Left lobe of liver (tissue), 2 donors: ENCODE measurements around the gene ZNF804A. TPM values are rescaled to one million over a fixed set of nuclear protein-coding genes. Genes with fewer than 3 reads are reported as not detected.
"Not testable (repeated sequence)": the region's sequence is repeated elsewhere in the genome, so short reads cannot be mapped to it uniquely, and the experiment has no call there.

ENCODE experiments used
- ATAC-seq: fragments of 200-7000 bp; cut with Tn5 transposase; one replicate; pipeline ENCODE4 v1.9.1; 2020; ENCODE audit warnings: mild to moderate bottlenecking, moderate library complexity
- DNase-seq: peaks from one replicate; pipeline ENCODE4 v3.0.0-alpha.2; 2020; ENCODE audit warnings: low spot score
- total RNA-seq: library from RNA; stranded (reverse); gene quantifications from one replicate; pipeline ENCODE4 v1.2.1, GENCODE V29; 2021
- donor health status: DM: no; HTN: no; CAD: no; lungs with moderate emphysema.
- donor health status: DM: no; HTN: yes; CAD: no.

Gene ZNF804A
- total RNA-seq, 1 donor from 2014 or later: not detected

DNA sequence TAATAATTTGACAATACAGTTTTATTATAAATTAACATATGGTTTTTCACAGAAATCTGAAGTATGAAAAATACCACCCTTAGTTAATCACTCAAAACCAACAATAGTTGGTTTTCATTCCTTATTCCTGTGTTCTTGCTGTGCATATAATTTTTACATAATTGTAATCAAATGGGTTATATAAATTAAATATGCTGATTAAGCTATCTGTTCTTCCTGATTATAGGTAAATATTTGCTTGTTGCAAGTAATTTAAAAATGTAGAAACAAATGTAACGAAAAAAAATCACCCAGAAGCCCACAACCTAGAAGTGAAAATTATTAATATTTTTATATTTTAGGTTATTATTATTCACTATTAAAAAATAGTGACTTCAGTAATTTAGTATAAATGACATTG is 98.3 kb downstream of the ZNF804A start:
- DNase-seq: no peak
- no peak for ATAC-seq

DNA sequence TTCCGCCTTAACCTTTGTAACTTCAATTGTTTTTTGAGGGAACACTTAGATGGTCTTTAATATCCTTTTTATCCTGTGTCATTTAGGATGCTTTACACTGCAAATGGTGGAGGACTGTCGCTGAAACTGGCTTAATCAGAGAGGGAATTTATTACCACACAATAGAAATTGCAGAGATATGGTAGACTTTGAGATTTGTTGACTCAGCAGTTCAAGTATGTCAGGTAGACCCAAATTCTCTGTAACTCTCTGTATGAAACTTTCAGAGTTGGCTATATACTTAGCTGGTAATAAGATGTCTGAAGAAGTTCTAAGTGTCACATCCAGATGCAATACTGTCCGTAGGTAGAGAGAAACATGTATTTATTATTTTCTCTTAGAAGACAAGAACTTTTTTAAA is 100.1 kb downstream of the ZNF804A start:
- ATAC-seq (no peak), DNase-seq (no peak)

DNA sequence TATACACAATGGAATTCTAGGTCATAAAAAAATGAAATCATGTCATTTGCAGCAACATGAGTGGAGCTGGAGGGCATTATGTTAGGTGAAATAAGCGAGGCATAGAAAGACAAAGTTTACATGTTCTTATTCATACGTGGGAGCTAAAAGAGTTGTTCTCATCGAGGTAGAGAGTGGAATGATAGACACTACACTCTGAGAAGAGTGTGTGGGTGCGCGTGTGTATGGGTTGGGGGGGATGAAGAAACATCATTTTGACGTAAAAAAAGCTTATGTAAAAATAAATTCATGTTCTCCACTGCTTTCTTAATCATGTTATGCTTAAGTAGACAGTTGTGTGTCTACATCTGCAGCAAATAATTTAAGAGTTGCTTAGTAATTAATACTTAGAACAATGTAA is 123.6 kb downstream of the ZNF804A start:
- DNase-seq (no peak), ATAC-seq (no peak)

DNA sequence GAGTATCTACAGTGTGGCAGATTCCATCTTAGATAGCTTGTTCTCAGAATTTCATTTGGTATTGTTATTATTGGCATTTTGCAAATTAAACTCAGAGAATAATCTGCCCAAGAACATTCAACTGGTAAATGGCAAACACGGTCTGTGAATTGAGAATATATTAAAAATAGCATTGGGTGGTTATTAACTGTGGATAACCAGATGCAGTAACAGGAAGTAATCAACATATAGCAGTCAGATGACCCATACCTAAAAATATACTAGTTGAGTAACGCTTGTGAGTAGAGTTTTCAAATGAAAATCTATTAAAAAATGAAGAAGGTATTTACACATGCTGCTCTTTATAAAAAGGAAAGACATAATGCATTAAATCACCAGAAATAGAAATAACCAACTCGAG is 129.5 kb downstream of the ZNF804A start:
- DNase-seq (no peak), ATAC-seq (no peak)

DNA sequence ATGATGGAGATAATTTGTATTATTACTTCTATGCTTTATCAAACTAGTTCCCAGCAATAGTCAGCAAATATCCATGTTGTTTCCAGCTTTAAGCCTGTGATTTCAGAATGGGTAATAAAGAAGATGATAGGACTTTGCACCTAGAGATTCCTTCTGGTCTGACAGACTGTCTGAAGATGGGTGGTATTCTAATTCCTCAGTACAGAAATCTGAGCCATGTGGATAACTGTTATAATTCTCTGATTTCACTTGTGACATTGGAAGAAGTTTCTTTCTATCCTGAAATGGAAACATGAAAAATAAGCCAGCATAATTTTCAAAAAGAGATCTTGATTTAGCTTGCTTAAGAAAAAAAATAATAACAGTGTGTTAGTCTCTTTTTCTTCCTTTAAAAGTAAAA is 130.1 kb downstream of the ZNF804A start:
- no peak for DNase-seq

DNA sequence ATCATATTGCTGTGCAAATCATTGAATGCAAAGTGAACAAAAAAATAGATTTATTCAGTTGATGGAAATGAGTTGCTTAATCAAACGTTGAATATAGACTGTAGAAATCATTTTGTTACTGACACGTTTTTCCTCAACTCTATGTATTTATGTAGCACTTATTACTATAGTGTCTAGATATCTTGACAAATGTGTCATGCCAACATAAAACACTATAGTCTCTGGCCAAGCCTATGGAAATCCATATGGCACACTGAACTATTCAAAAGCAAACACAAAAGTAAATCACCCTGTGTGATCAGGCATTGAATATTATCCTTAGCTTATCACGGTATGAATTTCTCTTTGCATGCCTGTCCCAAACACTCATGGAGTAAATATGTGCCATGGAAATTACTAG is 131.3 kb downstream of the ZNF804A start:
- DNase-seq (no peak), ATAC-seq (no peak)

More for the DNA sequence above, 130.1 kb downstream of the ZNF804A start:
- ATAC-seq: no peak

DNA sequence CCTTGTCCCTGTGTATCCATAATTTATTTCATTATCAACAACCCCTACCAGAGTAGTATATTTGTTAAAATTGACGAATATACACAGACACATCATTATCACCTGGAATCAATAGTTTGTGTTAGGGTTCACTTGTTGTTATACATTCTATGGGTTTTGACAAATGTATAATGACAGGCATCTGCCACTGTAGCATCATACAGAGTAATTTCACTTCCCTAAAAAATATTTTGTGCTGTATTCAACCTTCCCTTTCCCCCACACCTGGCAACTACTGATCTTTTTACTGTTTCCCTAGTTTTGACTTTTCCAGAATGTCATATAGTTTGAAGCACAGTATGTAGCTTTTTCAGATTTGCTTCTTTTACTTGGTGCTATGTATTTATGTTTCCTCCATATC is 132.0 kb downstream of the ZNF804A start:
- no peak for DNase-seq

DNA sequence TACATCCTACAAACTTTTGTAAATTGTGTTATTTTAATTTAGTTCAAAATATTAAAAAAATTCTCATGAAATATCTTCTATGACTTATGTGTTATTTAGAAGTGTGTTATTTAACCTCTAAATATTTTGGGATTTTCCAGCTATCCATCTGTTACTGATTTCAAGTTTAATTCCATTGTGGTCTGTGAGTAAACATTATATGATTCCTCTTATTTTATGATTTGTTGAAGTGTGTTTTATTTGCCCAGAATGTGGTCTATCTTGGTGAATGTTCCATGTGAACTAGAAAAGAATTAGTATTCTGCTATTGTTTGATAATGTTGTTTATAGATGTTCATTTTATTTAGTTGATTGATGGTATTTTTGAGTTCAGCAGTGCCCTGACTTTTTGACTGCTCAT is 136.0 kb downstream of the ZNF804A start:
- ATAC-seq (no peak), DNase-seq (no peak)

More for the DNA sequence above, 132.0 kb downstream of the ZNF804A start:
- ATAC-seq: no peak

DNA sequence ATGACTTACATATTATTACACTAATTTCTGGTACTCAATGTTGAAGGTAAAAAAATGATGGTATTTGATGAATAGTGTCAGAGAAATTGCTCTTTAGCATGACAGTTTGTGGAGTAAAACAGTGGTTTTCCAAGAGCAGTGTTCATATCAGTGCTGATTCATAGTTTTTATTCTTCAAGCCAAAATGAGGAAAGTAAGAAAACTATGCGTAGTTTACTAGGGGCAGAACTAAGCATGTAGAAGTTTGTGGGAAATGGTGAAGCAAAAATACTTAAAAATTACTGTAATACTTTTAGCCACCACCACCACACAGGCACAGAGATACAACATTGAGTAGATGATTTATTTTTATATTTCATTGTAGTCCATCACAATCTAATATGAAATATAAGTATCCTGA is 137.3 kb downstream of the ZNF804A start:
- no peak for DNase-seq
- ATAC-seq: no peak

DNA sequence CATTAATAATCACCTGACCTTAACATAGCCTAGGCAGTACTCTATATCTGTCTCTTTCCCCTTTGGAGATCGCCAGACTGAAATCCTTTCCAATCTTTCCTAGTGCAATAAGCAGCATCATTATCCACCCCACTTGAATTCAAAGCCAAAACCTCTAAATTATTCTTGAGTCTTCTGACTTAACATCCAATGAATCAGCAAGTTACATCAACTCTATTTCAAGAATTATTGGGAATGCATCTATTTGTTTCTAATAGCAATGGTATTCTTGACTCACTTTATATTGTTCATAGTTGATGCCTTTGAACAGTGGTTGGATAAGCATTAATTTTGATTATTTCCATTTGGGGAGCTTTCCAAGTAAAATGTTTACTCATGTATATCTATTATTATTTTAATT is 144.8 kb downstream of the ZNF804A start:
- DNase-seq (no peak), ATAC-seq (no peak)

DNA sequence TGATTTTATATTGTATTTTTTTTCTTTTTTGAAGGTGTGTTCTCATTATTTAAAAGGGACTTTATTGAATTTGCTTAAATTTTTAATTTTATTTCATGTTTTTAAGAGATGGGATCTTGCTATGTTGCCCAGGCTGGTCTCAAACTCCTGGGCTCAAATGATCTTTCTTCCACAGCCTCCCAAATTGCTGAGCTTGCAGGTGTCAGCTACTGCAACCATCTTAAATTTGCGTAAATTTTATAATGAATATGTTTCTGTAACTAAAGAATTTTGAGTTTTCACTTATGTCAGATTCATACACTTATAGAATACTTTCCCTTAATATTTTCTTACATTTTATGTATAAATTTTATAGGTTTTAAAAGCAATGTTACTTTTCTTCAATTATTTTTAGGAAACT is 157.8 kb downstream of the ZNF804A start:
- no peak for DNase-seq
- no peak for ATAC-seq

DNA sequence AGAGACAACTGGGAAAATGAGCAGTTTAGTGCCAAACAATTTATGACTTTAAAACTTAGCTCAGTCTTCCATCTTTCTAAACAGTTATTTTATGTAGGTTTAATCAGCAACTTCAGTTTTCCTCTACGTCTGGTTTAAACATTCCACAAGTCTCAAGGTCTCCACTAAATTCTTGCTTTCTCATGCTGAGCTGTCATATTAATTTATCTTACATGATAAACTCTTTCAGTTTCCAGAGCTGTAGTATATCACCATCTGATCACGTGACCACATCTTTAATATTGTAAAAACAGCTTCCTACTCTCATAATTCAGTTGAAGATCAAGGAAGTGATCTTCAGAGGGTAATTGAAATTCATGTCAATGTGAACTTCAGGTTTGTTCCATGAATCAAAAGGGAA is 158.6 kb downstream of the ZNF804A start:
- DNase-seq (no peak), ATAC-seq (no peak)

DNA sequence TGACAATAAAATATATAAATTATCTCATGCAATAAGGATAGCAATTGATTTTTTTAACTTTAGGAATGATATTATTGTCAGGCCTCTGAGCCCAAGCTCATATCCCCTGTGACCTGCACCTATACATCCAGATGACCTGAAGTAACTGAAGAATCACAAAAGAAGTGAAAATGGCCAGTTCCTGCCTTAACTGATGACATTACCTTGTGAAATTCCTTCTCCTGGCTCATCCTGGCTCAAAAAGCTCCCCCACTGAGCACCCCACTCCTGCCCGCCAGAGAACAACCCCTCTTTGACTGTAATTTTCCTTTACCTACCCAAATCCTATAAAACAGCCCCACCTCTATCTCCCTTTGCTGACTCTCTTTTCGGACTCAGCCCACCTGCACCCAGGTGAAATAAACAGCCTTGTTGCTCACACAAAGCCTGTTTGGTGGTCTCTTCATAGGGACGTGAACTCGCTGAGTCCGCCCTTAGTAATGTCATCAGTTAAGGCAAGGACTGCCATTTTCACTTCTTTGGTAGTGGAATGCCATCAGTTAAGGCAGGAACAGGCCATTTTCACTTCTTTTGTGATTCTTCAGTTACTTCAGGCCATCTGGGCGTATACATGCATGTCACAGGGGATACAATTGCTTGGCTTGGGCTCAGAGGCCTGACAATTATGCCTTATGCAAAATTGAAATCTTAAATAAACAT is 161.4 kb downstream of the ZNF804A start:
- DNase-seq, ATAC-seq: not testable (repeated sequence)

DNA sequence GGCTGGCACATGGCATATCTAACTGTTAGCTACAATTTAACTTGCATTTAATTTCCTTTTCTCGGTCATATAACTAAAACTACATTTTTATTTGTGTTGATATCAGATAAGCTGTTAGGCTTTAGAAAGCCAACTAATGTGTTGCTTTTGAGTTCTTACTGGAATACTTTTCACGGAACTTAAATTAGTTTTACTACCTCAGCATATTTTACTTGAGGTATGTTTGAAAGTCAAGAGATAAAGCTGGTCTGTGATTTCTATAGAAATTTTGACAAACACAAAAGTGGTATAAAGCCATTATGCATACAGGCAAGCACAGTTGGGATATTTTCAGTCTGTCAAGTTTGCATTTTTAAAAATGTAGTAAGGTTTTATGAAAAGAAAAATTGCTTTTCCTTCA is 162.6 kb downstream of the ZNF804A start:
- ATAC-seq (no peak), DNase-seq (no peak)

DNA sequence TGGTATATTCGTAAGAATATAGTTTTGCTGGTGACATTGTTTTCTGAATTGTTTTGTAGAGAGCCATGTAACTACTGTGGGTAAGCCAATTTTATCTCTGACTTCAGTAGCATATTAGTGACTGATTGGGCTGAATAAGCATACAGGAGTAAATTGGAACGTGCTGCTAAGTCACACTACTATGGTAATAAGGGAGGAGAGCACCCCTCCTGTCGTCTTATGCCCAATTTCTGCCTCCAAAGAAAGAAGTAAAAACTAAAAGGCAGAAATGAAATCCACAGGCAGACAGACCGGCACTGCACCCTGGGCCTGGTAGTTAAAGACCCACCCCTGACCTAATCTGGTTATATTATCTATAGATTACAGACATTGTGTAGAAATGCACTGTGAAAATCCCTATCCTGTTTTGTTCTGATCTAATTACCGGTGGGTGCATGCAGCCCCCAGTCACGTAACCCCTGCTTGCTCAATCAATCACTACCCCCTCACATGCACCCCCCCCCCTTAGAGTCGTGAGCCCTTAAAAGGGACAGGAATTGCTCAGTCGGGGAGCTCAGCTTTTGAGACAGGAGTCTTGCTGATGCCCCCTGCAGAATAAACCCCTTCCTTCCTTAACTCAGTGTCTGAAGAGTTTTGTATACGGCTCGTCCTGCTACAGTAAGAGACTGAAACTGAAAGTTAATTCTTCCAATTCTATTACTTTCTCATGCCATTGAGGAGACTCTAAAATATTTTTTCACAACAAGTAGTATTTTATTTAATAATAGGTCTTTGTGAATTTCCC is 167.0 kb downstream of the ZNF804A start:
- DNase-seq (no peak), ATAC-seq (peak; percentile 67)

DNA sequence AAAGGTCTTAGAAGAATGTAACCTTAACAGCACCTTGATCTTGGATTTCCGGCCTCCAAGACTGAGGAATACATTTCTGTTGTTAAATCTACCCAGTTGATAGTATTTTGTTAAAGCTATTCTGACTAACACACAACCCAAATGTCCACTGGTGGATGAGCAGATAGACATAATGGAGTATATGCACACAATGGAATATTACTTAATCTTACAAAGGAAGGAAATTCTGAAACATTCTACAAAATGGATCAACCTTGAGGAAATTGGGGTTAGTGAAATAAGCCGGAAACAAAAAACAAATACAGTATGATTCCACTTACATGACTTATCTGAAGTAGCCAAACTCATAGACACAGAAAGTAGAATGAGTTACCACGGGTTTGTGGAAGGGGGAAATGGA is 168.7 kb downstream of the ZNF804A start:
- ATAC-seq: no peak
- no peak for DNase-seq

DNA sequence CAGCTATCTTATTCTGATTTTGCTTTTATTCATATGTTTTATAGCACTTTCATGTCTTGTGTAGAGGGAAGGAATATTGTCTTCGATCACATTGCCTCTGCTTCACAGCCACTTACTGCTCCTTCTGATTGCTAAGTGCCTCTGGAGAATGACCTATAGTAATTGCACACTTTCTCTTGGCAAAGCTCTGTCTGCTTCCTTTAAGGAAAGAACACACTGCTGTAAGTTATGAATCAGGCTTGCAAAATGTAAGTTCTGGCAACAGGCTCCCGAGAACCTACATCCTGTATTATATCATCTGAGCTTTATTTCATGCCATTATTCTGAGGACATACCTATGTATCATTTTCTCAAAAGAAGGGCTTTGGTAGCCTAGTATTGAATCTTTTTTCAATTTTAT is 170.7 kb downstream of the ZNF804A start:
- DNase-seq (no peak), ATAC-seq (no peak)

DNA sequence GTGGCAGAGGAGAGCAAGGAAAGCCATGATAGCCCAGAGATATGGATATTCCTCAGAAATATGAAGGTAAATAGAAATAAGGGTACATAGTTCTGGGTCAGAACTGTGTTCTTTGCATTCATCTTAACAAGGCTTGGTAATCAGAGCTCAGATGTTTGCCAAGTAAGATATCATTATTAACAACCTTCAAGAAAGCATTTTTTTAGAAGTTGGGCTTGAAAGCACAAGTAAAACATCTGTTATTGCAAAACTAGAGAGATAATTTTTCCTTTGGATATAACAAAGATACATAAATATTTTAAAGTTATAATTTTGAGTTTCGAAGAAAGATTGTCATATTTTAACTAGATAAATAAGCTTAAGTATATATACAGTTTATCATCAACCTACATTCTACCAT is 171.4 kb downstream of the ZNF804A start:
- no peak for ATAC-seq
- DNase-seq: no peak

DNA sequence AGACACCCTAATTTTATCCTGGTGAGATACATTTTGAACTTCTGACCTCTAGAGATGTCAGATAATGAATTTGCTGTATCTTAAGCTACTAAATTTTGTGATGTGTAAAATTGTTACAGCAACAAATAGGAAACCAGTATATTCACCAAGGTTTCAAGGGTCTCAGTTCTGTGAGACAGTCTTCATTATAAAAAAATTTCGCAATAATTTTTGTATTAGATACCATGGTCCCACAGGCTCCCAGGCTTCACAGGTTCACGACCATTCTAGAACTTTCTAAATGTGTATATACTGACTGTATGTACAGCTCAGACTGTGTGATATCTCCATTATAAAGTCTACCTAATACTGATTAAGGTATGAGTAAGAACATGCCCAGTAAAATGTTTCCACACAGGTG is 181.4 kb downstream of the ZNF804A start:
- DNase-seq (no peak), ATAC-seq (no peak)

DNA sequence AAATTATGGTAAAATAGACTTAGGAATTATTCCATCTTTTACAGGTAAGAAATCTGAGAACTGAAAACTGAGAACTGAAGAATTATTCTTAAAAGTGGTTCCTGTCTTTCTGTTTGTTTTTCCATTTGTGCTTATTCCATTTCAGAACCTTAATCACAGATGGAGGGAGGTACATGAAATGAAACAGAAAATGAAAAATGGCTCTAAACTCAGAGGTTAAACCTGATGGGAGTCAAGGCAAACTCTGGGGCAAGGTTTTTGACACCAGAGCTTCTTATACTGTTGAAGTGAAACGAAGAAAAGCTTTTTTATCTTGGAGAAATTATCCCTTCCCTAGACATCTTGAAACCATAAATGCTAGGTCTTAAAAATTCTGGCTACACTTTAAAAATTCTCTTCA is 182.1 kb downstream of the ZNF804A start:
- DNase-seq: no peak
- no peak for ATAC-seq

DNA sequence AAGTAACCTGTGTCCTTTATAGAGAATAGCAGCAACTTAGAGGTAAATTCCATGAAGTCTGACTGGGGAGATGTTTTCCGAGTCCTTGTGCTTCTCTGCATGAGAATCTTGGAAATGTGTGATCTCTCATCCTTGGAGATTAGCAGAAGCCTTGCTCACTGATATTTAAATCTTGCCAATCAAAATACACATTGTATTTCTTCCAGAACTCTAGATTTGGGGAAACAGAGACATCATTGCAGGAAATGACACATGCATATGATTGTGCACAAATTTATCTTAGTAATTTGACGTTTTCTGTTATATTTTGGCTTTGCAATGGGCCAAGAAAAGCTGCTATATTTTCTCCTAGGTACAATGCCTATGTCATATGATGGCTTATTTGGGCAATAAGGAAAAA is 182.6 kb downstream of the ZNF804A start:
- ATAC-seq: no peak
- DNase-seq: no peak

DNA sequence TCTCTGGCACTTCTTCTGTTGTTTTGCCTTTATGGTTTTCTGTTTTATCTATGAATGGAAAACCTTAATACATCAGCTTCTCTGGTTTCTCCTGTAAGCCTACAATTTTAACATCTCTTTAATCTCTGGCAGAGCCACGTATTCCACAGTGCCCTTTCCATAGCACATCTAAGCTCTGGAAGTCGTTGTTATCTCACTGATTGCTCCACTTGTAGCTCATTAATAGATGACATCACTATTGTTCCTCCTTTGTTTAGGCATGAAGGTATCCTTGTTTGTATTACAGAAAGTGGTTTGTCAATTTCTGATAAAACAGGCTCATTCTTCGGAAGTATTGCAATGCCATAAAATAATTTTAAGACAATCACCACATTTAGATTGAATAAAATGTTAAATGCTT is 185.2 kb downstream of the ZNF804A start:
- DNase-seq (no peak), ATAC-seq (no peak)

DNA sequence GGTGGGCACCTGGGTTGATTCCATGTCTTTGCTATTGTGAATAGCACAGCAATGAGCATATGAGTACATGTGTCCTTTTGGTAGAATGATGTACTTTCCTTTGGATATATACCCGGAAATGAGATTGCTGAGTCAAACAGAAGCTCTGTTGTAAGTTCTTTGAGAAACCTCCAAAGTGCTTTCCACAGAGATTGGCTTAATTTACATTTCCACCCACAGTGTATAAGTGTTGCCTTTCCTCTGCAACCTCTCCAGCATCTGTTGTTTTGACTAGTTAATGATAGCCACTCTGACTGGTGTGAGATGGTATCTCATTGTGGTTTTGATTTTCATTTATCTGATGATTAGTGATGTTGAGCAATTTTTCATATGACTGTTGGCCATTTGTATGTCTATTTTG is 194.8 kb downstream of the ZNF804A start:
- ATAC-seq (no peak), DNase-seq (no peak)
